PC-3 (cell line): ENCODE data around the gene SH3GL3. TPM values are rescaled to one million over a fixed set of nuclear protein-coding genes. Genes with fewer than 3 reads are reported as not detected.

Source experiments
- ATAC-seq: fragments of 200-7000 bp; cut with Tn5 transposase; 2 replicates; pipeline ENCODE4 v1.9.1; 2020; ENCODE audit warnings: mild to moderate bottlenecking, moderate library complexity
- BruUV-seq: library from RNA; stranded (reverse); fragments of 400-500 nt; replicated peaks from 2 replicates; lab custom pipeline; 2021; lab: Mats Ljungman, UMichigan
- CTCF ChIA-PET: fragments of 300-600 bp; sonication (Branson Sonifier 250); formaldehyde crosslinking; loops from one replicate; lab custom pipeline; 2022; ENCODE audit warnings: antibody characterized with exemption; lab: Charles Lee
- POLR2A ChIA-PET: fragments of 300-600 bp; sonication (Branson Sonifier 250); formaldehyde crosslinking; loops from one replicate; lab custom pipeline; 2022; ENCODE audit warnings: antibody characterized with exemption; ENCODE audit not compliant: unreplicated experiment; lab: Charles Lee
- DNase-seq: peaks from one replicate; pipeline ENCODE4 v3.0.0-alpha.2; 2015
- H2AFZ ChIP-seq: fragments of 300-600 bp; sonication (generic); 2 replicates; pipeline ENCODE4 v1.6.0; 2016; ENCODE audit warnings: antibody characterized with exemption, low read length
- H3F3A ChIP-seq: fragments of 300-600 bp; sonication (generic); one replicate; pipeline ENCODE4 v1.6.0; 2017; ENCODE audit warnings: antibody characterized with exemption, low read length, control low read depth, mild to moderate bottlenecking; ENCODE audit not compliant: unreplicated experiment
- H3K27ac ChIP-seq: fragments of 300-600 bp; sonication (generic); 2 replicates; pipeline ENCODE4 v1.5.1; 2016; ENCODE audit warnings: mild to moderate bottlenecking, low read length
- H3K27me3 ChIP-seq: fragments of 300-600 bp; sonication (generic); 2 replicates; pipeline ENCODE4 v1.6.1; 2016; ENCODE audit warnings: low read length, mixed read lengths
- H3K36me3 ChIP-seq: fragments of 300-600 bp; sonication (generic); 2 replicates; pipeline ENCODE4 v1.6.1; 2016; ENCODE audit warnings: low read depth, mixed run types, low read length, mixed read lengths
- H3K4me1 ChIP-seq: fragments of 300-600 bp; sonication (generic); 2 replicates; pipeline ENCODE4 v1.5.1; 2016; ENCODE audit warnings: low read length; ENCODE audit not compliant: insufficient read depth
- H3K4me2 ChIP-seq: fragments of 300-600 bp; sonication (generic); 2 replicates; pipeline ENCODE4 v1.6.0; 2016; ENCODE audit warnings: low read length
- H3K4me3 ChIP-seq: fragments of 300-600 bp; sonication (generic); 2 replicates; pipeline ENCODE4 v1.5.1; 2016; ENCODE audit warnings: mild to moderate bottlenecking, low read length, mixed read lengths
- H3K79me2 ChIP-seq: fragments of 300-600 bp; sonication (generic); 2 replicates; pipeline ENCODE4 v1.6.1; 2017; ENCODE audit warnings: low read length, mixed read lengths
- H3K9ac ChIP-seq: fragments of 300-600 bp; sonication (generic); 2 replicates; pipeline ENCODE4 v1.6.0; 2016; ENCODE audit warnings: mild to moderate bottlenecking, low read length
- H3K9me2 ChIP-seq: fragments of 300-600 bp; sonication (generic); replicated peaks from 2 replicates; pipeline ENCODE4 v1.6.1; 2016; ENCODE audit warnings: mixed run types, low read length, mixed read lengths
- H3K9me3 ChIP-seq: fragments of 300-600 bp; sonication (generic); 2 replicates; pipeline ENCODE4 v1.6.1; 2016; ENCODE audit warnings: low read length, mixed read lengths
- H4K20me1 ChIP-seq: fragments of 300-600 bp; sonication (generic); 2 replicates; pipeline ENCODE4 v1.6.1; 2016; ENCODE audit warnings: low read length, mixed read lengths
- CTCF ChIP-seq: fragments of 300-600 bp; sonication (generic); conservative IDR thresholded peaks from 2 replicates; pipeline ENCODE4 v1.5.1; 2017; ENCODE audit warnings: antibody characterized with exemption, low read depth, mild to moderate bottlenecking, low read length
- EZH2 ChIP-seq: fragments of 300-600 bp; sonication (generic); IDR thresholded peaks from one replicate; pipeline ENCODE4 v1.6.1; 2017; ENCODE audit warnings: antibody characterized with exemption, mild to moderate bottlenecking, low read length; ENCODE audit not compliant: unreplicated experiment
- EZH2phosphoT487 ChIP-seq: fragments of 300-600 bp; sonication (generic); IDR thresholded peaks from 2 replicates; pipeline ENCODE4 v1.6.1; 2018; ENCODE audit warnings: mild to moderate bottlenecking, antibody characterized with exemption, low read length, borderline replicate concordance
- intact Hi-C: fragments of 100-400 bp; cut with micrococcal nuclease; formaldehyde crosslinking; loops from 2 replicates; pipeline ENCODE4 v1.9.0; 2023
- total RNA-seq: library from RNA; depleted of rRNA; stranded (reverse); fragments of >200 nt; gene quantifications from 2 replicates; pipeline ENCODE4 v1.2.3, GENCODE V29; 2014

SH3GL3 gene
- total RNA-seq, 1 experiment from 2014 or later: 3.6 TPM

- ChIA-PET CTCF (no interaction called here), POLR2A (no interaction called here)
- no peak overlapping the region for H3K4me3 ChIP-seq
- no peak overlapping the region for H3K27ac ChIP-seq
- 0 out of 2 replicates have a peak, but pooled peaks cover 7% of the 10 kb centered on the region for H3K4me1 ChIP-seq
- DNase-seq: no peak
- H3K9ac ChIP-seq: no peak overlapping the region
- H3K36me3 ChIP-seq: no peaks in the 10 kb centered on the region
- H3K9me2 ChIP-seq: no peaks in the 10 kb centered on the region
- H4K20me1 ChIP-seq: no peaks in the 10 kb centered on the region
- H3K79me2 ChIP-seq: no peaks in the 10 kb centered on the region
- no peaks in the 10 kb centered on the region for H3K27me3 ChIP-seq
- no peak overlapping the region for H2AFZ ChIP-seq
- intact Hi-C loops: no loop called here
- H3K9me3 ChIP-seq: no peaks in the 10 kb centered on the region
- no peak overlapping the region for H3K4me2 ChIP-seq
- no peaks in the 10 kb centered on the region for H3F3A ChIP-seq
- TF ChIP-seq CTCF (no peak), EZH2phosphoT487 (no peak), EZH2 (no peak)
- no peak for ATAC-seq
- no TSS peak for BruUV-seq
Observed at GRCh38 chr15:83474578-83474977, 27.4 kb downstream of the SH3GL3 start.

GRCh38 chr15:83475551-83475950, 28.4 kb downstream of the SH3GL3 start:
- ChIA-PET CTCF (no interaction called here), POLR2A (no interaction called here)
- H3K4me2 ChIP-seq: no peak overlapping the region
- ATAC-seq (peak; percentile 67; the same call in 1 of the 2 replicates), DNase-seq (peak; percentile 73)
- intact Hi-C loops: no loop called here
- H3K9me2 ChIP-seq: no peaks in the 10 kb centered on the region
- H3K9me3 ChIP-seq: no peaks in the 10 kb centered on the region
- H3K4me3 ChIP-seq: no peak overlapping the region
- no peaks in the 10 kb centered on the region for H3F3A ChIP-seq
- H3K4me1 ChIP-seq: 0 out of 2 replicates have a peak, but pooled peaks cover 7% of the 10 kb centered on the region
- no peak overlapping the region for H2AFZ ChIP-seq
- no TSS peak for BruUV-seq
- no peaks in the 10 kb centered on the region for H3K27me3 ChIP-seq
- no peaks in the 10 kb centered on the region for H3K36me3 ChIP-seq
- TF ChIP-seq CTCF: no peak
- no peak for TF ChIP-seq EZH2phosphoT487
- no peak for TF ChIP-seq EZH2
- H4K20me1 ChIP-seq: no peaks in the 10 kb centered on the region
- H3K27ac ChIP-seq: no peak overlapping the region
- no peaks in the 10 kb centered on the region for H3K79me2 ChIP-seq
- no peak overlapping the region for H3K9ac ChIP-seq

- POLR2A ChIA-PET: no interaction called here
- intact Hi-C loops: no loop called here
Observed at GRCh38 chr15:83476066-83476465, 28.9 kb downstream of the SH3GL3 start.

More at GRCh38 chr15:83476066-83476465, 28.9 kb downstream of the SH3GL3 start:
- Histone ChIP-seq H3K9me3 (no peaks in the 10 kb centered on the region), H3F3A (no peaks in the 10 kb centered on the region), H2AFZ (no peak overlapping the region), H3K4me3 (no peak overlapping the region), H3K4me2 (no peak overlapping the region), H3K79me2 (no peaks in the 10 kb centered on the region), H3K36me3 (no peaks in the 10 kb centered on the region), H3K27me3 (no peaks in the 10 kb centered on the region), H4K20me1 (no peaks in the 10 kb centered on the region), H3K4me1 (0 out of 2 replicates have a peak, but pooled peaks cover 7% of the 10 kb centered on the region), H3K9ac (no peak overlapping the region), H3K27ac (no peak overlapping the region), H3K9me2 (no peaks in the 10 kb centered on the region)
- CTCF ChIA-PET: no interaction called here
- DNase-seq: no peak
- ATAC-seq: no peak
- no TSS peak for BruUV-seq
- no peak for TF ChIP-seq EZH2phosphoT487
- TF ChIP-seq CTCF: no peak
- TF ChIP-seq EZH2: no peak
